Adrenal gland (tissue), 5 donors: ENCODE results near the gene SSTR4.
A peak's percentile ranks its signal among the peaks of the same experiment; 100 is the strongest.

Experiments
- POLR2A ChIP-seq, 2 donors: fragments of 450-650 bp; IDR thresholded peaks; one replicate each; pipeline ENCODE4 v1.6.1; 2017; ENCODE audit warnings: antibody characterized with exemption in 2 of 2, mild to moderate bottlenecking in 2 of 2, moderate library complexity in 1 of 2
- TF ChIP-seq, protein P1 (sequence below), 6 experiments: fragments of 450-650 bp in 4 of 6; fragments of 200-600 bp in 2 of 6; sonication (generic) in 1 of 6; IDR thresholded peaks; 1 replicate in 5 of 6; 2 replicates in 1 of 6; pipeline versions ENCODE4 v1.5.1 to v1.8.0; 2016 to 2021; ENCODE audit warnings: antibody characterized with exemption in 6 of 6, mild to moderate bottlenecking in 2 of 6, moderate library complexity in 1 of 6
- donor health status: DM: no; HTN: no; CAD: no.

DNA sequence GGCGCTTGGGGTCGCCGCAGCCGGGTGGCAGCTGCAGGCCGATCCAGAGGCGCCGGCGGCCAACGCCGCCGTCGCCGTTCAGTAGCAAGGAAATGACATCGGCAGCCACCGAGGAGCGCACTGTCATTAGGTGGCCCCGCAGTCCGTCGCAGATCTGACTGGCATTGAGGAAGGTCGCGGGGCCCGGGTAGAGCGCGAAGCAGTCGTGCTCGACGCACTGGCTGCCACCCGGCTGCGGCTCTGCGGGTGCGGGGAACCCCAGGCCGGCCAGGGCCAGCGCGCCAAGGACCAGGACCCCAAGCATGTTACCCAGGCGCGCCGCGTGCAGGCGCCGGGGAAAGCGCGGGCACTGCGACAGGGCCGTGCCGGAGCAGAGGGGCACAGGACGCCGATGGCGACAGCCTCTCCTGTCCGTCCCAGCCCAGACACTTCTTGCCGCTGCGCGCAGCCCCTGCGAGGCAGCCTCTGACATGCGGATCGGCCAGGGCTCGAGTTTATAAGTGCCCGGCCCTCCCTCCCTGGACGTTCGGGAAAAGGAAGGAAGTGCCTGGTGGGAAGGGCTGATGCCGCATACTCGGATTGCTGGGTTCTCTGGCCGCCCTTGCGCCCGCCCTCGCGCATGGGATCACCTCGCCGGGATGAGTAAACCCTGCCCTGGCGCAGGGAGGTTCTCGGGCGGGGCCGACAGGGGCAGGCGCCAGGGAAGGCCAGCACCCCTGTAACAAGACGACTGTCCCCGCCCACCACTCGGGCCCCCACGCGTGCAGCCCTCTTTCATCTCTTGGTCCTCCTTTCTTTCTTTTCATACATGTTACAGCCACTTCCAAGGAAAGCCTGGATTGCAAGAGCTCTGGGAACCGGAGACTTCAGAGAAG is 14.3 kb downstream of the SSTR4 start, which contains the start of gene THBD:
- TF ChIP-seq, protein P1, sequence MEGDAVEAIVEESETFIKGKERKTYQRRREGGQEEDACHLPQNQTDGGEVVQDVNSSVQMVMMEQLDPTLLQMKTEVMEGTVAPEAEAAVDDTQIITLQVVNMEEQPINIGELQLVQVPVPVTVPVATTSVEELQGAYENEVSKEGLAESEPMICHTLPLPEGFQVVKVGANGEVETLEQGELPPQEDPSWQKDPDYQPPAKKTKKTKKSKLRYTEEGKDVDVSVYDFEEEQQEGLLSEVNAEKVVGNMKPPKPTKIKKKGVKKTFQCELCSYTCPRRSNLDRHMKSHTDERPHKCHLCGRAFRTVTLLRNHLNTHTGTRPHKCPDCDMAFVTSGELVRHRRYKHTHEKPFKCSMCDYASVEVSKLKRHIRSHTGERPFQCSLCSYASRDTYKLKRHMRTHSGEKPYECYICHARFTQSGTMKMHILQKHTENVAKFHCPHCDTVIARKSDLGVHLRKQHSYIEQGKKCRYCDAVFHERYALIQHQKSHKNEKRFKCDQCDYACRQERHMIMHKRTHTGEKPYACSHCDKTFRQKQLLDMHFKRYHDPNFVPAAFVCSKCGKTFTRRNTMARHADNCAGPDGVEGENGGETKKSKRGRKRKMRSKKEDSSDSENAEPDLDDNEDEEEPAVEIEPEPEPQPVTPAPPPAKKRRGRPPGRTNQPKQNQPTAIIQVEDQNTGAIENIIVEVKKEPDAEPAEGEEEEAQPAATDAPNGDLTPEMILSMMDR (IDR thresholded peaks at IDR 0.05): no peak
- peak; percentile 71 to 72 for TF ChIP-seq POLR2A (IDR thresholded peaks at IDR 0.05)
